ENCODE results near the gene BOD1L1. TPM values are rescaled to one million over a fixed set of nuclear protein-coding genes. Genes with fewer than 3 reads are reported as not detected.
A peak's percentile ranks its signal among the peaks of the same experiment; 100 is the strongest.

The BOD1L1 gene
- total RNA-seq, 1 donor from 2014 or later: 18.4 TPM

DNA sequence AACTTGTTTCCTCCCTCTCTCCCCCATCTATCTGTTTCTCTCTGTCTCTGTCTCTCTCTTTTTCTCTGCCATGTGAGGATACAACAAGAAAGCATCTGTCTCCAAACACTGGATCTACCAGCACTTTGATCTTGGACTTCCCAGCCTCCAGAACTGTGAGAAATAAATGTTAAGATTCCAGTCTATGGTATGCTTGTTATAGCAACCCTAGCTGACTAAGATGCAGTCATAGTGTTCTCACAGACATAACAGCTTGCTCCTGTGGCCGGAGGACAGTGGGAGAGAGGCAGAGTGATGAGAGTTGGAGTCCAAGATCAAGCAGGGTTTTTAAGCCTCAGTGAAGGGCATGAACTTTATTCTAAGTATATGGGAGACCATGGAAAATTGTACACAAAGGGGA lies 74.4 kb downstream of the BOD1L1 start:
- no peak for TF ChIP-seq CTCF (IDR thresholded peaks at IDR 0.05; ENCODE audit: insufficient read depth, low read length, severe bottlenecking)
- DNase-seq (ENCODE audit: low read depth) (no peak), FAIRE-seq (no peak)
- no peaks in the 10 kb centered on the region for H3K27me3 ChIP-seq (ENCODE audit: control insufficient read depth, insufficient read depth, low read length)
- no peaks in the 10 kb centered on the region for H3K36me3 ChIP-seq (ENCODE audit: control insufficient read depth, insufficient read depth, low read length)
- H3K4me3 ChIP-seq (ENCODE audit: low read depth, low read length): no peak overlapping the region

DNA sequence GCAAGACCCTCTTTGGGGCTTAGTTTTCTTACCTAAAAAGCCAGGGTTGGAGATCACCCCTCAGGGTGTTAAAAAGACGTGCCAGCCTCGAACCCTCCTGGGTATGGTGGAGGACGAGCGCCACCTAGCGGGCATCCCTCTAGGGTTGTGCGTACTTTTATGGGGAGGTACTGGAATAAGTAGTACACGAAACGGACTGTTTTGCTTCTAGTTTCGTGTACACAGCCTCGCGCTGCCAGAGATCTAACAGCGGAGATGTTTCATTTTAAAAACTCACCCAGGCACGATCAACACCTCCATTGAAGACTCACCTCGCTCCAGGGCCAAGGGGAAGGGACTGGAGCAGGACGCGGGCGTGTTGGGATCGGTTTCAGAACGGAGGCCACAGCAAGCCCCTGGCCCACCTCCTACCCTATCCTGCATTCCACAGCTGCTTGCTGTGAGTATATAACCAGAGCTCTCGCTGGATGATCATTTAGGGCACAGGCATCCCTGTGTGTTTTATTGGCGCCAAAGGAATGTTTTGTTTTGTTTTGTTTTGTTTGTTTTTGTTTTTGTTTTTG lies 78.5 kb downstream of the BOD1L1 start:
- peak; percentile 13 for FAIRE-seq

GRCh38 chr4:13548059-13548983 lies 79.2 kb downstream of the BOD1L1 start:
- FAIRE-seq: no peak
- DNase-seq (ENCODE audit: low read depth): no peak
- Histone ChIP-seq H3K4me3 (ENCODE audit: low read depth, low read length) (no peak overlapping the region), H3K27me3 (ENCODE audit: control insufficient read depth, insufficient read depth, low read length) (peaks cover 22% of the 10 kb centered on the region), H3K36me3 (ENCODE audit: control insufficient read depth, insufficient read depth, low read length) (no peaks in the 10 kb centered on the region)
- no peak for TF ChIP-seq CTCF (IDR thresholded peaks at IDR 0.05; ENCODE audit: insufficient read depth, low read length, severe bottlenecking)

More for the DNA sequence above, 78.5 kb downstream of the BOD1L1 start:
- peak; percentile 82 for TF ChIP-seq CTCF (IDR thresholded peaks at IDR 0.05; ENCODE audit: insufficient read depth, low read length, severe bottlenecking)
- Histone ChIP-seq H3K4me3 (ENCODE audit: low read depth, low read length) (peak overlapping the region; percentile 20), H3K36me3 (ENCODE audit: control insufficient read depth, insufficient read depth, low read length) (no peaks in the 10 kb centered on the region), H3K27me3 (ENCODE audit: control insufficient read depth, insufficient read depth, low read length) (peaks cover 16% of the 10 kb centered on the region)
- DNase-seq (ENCODE audit: low read depth): peak; percentile 59

DNA sequence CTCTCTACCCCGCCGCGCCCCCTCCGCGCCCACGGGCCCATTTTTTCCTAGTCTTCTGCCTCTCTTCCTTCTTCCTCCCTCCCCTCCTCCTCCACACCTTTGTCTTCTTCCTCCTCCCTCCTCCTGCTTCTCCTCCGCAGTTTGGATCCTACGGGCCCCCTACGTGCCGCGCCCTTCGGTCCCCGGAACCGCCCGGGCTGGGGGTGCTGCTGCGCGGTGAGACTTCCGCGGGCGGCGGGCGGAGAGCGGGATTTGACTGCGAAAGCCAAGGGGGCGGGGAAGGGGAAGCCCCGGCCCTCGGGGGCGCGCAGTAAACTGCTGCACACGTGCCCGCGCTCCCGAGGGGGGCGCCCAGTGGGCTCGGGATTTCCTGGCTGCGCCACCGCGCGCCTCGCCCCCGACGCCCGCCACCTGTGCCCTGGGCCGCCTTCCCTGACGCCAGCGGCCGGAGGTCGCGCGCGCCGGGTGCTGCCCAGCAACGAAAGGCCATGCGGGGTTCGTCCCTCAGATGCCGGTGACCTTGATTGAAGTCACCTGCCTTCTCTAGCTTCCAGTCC lies 80.0 kb downstream of the BOD1L1 start:
- DNase-seq (ENCODE audit: low read depth): no peak
- Histone ChIP-seq H3K36me3 (ENCODE audit: control insufficient read depth, insufficient read depth, low read length) (no peaks in the 10 kb centered on the region), H3K4me3 (ENCODE audit: low read depth, low read length) (peak overlapping the region; percentile 34), H3K27me3 (ENCODE audit: control insufficient read depth, insufficient read depth, low read length) (peaks cover 29% of the 10 kb centered on the region)
- no peak for FAIRE-seq
- no peak for TF ChIP-seq CTCF (IDR thresholded peaks at IDR 0.05; ENCODE audit: insufficient read depth, low read length, severe bottlenecking)

GRCh38 chr4:13546941-13547484 lies 80.5 kb downstream of the BOD1L1 start:
- Histone ChIP-seq H3K4me3 (ENCODE audit: low read depth, low read length) (peak overlapping the region; percentile 34), H3K36me3 (ENCODE audit: control insufficient read depth, insufficient read depth, low read length) (no peaks in the 10 kb centered on the region), H3K27me3 (ENCODE audit: control insufficient read depth, insufficient read depth, low read length) (peaks cover 33% of the 10 kb centered on the region)
- no peak for FAIRE-seq
- no peak for TF ChIP-seq CTCF (IDR thresholded peaks at IDR 0.05; ENCODE audit: insufficient read depth, low read length, severe bottlenecking)
- no peak for DNase-seq (ENCODE audit: low read depth)
